T-helper 1 cell treated with Interleukin-12 subunit alpha and Interleukin-12 subunit beta and Interleukin-4 antibody, amounts not matched to agents 30 ng/mL and 1 ng/mL, for 36 hours (primary cell): ENCODE results near the gene HAND2. TPM values are rescaled to one million over a fixed set of nuclear protein-coding genes. Genes with fewer than 3 reads are reported as not detected.

ENCODE experiments used
- intact Hi-C: fragments of 100-400 bp; cut with micrococcal nuclease; formaldehyde crosslinking; loops from one replicate; pipeline ENCODE4 v1.15.1; 2024
- total RNA-seq: library from RNA; stranded (reverse); gene quantifications from 2 replicates; pipeline ENCODE4 v1.2.3, GENCODE V29; 2022

HAND2 gene
- total RNA-seq, 1 donor from 2014 or later: not detected

DNA sequence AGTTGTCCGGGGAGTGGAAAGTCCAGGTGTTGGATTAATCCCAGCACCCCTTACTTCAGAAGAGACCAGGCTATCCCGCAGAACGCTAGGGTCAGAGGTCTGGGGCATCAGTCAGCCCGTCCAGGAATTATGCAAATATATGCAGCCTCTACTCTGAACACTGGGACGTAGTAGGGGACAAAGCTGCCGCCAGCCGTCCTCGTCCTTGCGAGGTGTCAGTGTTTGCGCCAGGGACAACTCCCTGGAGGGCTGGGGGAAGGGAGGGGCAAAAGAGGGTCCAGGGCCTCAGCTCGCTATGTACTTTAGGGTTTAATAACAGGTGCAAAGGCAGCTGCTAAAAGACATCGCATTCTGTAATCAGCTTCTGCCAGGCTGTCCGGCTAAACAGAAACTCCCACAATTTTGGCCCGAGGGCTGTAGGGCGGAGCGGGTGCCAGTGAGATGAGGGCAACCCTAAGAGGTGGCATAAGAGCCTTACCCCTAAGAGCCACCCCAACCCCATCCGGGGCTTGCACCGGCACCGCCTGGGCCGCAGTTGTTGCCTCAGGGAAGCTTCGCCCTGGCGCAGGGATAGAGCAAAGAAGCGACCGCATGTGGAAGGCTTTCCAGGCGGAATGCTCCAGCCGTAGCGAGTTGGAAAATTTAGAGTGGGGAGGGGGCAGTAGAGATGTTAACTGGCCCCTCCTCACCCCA lies 8.4 kb downstream of the HAND2 start:
- intact Hi-C loops: no loop called here

DNA sequence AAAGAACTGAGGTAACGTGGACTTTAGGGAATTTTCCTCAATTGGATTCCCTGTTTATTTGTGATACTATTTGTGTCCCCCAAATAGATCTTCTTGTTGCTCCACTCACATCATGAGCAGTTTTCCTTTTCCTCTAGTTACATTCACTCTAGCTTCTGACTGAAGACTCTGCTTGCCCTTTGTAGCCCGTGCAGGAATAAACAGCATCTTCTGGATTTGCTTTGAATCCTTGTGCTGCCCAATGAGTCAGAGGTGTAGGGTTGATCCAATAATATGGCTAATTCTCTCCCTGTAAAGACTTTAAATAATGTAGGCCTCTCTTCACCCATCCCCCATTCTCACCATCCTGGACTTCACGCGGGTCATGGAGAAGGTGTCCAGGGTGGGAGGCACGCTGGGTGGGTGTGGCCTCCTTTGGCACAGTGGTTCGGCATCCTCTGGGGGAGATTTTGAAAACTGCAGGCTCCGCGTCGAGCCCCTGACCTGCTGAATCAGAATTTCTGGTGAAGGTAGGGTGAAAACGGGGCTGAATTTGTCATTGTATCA lies 9.0 kb downstream of the HAND2 start:
- intact Hi-C loops: loop anchor here (1.0 kb wide), 1 partner anchor 7 kb away; no protein-coding TSS in a partner anchor

DNA sequence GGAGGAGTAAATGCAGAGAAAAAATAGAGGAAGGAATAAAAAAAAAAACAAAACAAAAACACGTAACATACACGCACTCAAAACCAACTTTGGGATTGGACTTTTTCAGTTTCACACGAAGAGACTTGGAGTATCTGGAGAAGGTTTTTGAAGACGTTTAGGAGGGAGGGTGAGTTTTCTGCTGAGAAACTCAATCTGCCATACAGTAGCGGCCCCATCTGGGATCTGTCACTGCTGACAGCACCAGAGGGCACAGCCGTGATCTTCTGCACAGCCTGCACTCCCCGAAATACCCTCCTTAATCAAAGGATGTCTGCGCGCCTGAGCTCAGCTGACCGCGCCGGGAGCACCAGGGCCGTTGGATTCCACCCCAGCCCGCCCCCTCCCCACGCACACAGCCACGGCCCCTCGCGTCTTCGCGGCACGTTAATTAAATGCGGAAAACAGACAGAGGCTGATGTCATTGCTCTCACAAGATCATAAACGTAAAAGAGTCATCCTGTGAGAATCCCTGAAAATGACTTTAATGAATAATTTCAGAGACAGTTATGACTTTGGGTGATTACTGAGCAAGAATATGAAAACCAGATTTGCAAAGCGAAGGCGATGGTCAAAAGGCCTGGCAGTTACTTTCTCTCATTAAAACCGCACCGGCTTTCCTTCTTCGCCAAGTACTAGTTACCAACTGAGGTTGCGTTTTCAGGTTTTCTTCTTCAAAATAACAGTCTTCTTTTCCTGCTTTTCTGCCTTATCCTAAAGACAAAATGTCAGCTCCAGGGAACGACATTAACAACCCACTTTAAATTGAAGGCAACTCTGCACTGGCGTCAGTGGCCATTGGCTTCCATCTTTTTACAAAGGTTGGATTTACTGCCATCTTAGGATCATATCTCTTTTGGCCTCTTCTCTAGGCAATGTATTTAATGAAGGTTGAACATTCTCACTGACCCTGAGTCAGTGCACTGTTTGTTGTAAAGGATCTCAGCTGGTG lies 10.6 kb downstream of the HAND2 start:
- intact Hi-C loops: loop anchor here (1.0 to 2.0 kb wide), 3 partner anchors 9 to 19 kb away; no protein-coding TSS in a partner anchor

DNA sequence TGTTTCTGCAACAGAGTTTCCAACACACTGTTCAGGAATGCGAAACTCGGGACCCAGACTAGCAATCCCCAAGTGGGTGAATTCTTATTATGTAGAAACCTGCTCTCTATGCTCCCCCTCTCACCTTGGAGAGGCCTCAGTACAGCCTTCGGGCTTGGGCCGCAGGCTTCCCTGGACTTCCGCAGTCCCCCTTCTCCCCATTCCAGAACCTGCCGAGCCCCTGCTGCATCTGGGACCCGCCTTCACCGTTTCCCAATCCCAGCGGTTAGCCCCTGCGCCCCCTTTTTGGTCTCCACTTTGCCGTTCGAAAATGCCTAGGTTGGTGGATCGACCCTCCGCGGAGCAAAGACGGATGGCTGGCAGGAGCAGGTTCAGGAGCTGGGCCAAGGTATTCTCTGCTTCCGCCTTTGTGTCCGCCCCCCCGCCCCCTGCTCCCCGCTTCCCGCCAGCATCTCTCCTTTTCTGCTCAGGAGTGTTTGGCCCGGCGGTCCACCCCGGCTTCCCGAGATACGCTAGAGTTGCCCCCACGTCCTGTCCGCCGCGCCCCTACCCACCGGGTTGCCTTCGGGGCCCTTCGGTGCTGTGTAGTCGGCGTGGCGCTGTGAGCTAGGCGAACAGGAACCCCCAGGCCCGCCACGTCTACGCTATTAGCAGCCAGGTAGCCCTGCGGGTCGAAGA lies 11.5 kb downstream of the HAND2 start:
- intact Hi-C loops: loop anchor here (1.0 to 2.0 kb wide), 2 partner anchors 9 to 20 kb away; no protein-coding TSS in a partner anchor

DNA sequence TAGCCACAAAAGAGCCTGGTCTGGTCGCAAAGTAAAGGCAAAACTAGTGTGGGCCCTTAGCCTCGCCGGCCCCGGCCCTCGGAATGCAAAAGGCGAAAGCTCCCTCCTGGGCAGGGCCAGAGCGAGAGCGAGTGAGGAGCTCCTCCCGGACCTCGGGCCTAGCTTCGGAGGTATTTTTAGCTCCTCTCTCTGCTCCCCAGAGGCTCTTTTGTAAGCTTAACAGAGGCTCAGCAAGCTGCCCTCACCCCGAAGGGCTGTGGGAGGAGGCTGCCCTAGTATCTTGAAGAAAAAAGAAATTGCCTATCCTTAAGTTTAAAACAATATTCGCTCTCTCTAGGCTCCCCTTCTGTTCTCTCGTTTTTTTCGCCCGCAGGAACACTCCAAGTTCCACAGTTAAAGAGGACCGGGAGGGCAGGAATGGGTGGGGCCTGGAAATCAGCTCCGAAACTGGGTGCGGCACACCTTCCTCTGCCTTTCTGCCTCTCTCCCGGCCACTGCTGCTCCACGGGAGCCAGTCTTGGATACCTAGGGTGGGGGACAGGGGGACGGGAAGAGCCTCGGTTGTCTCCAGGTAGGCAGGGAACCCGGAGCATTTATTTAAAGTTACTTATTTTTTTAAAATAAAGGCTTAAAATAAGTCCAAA lies 12.1 kb downstream of the HAND2 start:
- intact Hi-C loops: loop anchor here (2.0 kb wide), 2 partner anchors 13 to 21 kb away; partner anchors contain the start of gene HAND2

DNA sequence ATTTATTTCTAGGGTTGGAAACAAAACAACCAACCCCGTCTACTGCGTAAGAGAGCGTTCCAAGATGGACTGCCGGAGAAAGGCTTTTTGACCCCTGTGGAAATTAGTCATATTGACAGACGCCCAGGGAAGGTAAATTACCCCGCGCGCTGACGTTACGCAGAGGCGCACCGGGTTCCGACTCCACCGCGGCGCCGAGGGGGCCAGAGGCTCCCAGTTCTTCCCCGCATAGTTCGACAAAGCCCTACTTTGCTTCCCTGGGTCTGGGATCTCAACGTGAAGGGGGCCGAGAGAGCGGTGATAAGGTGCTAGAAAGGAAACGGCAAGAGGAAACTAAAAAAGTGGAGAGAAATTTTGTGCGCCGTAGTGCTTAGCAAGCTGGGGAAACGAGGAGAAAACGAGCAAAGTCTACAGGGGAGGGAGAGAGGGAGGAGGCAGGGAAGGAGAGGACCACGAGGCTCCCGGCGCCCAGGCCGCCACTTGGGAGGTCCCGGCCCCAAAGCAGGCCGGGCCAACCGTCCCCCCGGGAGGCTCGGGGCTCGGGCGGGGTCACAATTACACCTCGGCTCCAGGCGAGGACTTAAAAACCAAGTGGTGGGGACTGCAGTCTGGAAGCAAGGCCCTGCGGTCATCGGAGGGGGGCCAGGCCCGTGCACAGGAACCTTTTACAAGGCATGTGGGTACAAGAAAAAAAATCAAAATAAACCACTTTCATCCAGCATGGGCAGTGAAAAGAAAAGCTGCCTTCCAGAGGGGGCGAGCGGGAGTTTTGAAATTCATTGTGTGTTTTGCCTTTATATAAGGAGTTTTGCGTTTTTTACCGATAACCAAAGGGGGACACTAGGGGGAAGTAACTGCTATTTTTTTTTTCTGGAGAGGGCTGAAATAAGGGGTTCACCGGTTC lies 13.2 kb downstream of the HAND2 start:
- intact Hi-C loops: loop anchor here (2.0 kb wide), 1 partner anchor 14 kb away; the partner anchor contains the start of gene HAND2

DNA sequence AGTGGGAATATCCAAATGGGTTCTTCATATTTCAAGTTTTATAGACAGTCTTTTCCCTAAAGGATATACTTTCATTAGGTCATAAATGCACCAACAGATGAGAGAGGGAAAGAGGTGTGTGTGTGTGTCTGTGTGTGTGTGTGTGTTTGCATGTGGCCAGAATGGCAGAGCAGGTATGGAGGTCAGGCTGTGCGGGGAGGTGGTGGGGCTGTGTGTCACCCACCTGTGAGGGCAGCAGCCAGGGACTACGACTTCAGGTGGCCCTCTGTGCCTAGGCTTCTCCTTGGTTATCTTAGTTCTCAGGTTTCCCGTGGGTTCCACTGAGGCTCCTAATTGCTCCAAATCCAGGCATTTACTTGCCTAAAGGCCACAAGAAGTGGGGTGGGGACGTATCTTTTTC lies 14.6 kb downstream of the HAND2 start:
- intact Hi-C loops: no loop called here

DNA sequence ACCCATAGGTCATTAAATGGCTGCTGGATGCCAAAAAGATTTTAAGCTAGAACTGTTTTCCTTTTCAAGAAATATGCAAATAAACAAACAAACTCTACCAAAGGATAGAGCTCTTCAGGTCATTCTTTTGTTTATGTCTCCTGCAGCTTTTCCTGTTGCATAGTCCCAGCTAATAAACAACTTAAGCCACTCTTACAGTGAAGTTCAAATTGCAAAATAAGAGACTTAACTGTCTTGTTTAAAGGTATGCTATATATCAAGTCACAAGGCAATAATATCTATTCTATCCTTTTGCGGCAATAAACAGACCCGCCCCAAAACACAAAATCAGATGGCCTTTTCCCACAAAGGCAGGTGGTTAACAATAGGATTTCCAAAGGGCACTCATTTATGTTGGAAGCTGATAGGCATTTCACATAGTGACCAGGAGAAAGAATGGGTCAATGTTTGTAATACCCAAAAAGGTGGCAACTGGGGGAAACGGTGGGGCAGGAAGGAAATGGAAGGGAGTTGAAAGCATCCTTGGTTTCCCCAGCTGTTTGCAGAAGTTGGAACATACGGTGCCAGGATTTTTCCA lies 15.3 kb downstream of the HAND2 start:
- intact Hi-C loops: no loop called here

DNA sequence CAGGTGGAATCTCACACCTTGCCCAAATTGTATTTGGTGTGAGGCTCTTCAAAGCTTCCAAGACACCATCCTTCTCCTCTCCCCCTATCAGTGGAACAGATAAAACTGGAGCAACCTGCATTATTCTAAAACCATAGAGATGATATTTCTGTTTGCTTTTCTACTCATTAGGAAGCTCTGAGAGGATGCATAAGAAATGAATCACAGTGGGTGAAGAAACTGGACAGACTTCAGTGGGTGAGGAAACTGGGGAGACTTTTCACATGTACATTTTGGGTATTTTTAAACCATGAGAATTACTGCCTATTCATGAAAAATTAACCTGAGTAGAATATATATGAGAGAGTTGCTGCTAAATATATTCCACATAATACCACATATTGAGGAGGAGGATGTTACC lies 16.4 kb downstream of the HAND2 start:
- intact Hi-C loops: no loop called here

DNA sequence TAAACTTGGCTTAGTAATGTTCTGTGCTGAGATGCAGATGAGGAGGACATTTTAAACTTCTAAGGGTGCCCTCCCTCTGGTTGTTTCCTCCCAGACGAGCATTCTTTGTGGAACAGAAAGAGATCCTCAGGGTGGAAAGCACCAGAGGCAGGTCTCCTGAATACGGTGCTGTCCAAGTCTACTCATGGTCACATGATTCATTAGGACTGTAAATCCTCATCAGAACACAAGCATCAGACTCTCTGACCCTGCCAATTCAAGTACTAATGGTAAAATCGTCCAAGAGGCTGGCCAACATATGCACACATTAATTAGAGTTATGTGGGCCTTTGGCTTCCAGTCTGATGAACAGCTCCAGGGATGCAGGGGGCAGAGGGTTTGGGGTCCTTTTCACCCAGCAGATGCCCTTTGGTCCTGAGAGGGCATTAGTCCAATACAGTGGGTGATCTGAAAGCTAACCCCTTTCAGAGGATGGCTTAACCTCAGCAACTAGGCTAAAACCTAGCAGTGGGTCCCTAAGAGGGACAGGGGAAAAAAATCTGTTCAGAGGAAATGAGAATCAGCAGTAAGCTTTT lies 18.2 kb downstream of the HAND2 start:
- intact Hi-C loops: no loop called here

DNA sequence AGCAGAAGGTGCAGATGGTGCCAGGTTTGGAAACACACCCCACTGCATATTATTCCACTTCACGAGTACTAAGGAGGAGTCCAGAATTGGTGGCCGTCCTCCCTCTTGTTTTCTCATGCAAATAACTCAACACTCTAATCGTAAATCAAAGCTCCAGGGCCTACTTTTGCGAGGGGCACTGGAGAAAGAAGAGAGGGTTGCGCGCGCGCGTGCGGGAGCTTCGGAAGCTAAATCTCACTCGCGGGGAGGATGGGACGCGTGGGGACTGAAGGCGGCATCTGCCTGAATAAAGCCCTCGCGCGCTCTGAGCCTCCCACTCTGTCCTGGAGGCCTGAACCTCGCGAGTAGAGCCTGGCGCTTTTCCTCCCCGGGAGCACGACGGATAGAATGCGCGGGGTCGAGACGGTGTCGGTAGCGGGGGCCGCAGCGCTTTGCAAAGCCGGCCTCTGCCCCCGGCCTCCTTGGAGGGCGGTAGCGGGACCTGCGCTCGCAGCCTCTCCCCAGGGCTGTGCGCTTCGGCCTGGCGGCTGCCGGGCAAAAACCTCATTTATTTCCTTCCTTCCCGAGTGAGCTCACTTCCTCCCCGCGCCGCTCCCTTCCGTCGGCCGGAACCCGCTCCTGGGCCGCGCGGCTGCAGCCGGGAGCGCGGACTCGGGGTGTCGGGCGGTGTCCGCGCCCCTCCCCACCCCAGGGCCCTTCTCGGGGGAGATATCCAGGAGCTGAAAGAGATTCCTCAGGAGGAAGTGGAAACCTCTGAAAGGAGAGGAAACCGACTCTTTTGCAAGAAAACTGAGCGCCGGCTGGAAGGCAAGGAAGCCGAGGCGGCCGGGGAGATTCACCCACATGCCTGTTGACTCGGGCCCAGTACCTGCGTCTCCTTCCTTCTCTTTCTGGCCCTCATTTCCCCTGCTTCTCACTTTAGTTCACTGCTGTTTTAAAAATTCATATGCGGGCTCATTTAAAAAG lies 20.7 kb downstream of the HAND2 start:
- intact Hi-C loops: loop anchor here (1.0 to 5.0 kb wide), 2 partner anchors 10 to 708 kb away; no protein-coding TSS in a partner anchor

DNA sequence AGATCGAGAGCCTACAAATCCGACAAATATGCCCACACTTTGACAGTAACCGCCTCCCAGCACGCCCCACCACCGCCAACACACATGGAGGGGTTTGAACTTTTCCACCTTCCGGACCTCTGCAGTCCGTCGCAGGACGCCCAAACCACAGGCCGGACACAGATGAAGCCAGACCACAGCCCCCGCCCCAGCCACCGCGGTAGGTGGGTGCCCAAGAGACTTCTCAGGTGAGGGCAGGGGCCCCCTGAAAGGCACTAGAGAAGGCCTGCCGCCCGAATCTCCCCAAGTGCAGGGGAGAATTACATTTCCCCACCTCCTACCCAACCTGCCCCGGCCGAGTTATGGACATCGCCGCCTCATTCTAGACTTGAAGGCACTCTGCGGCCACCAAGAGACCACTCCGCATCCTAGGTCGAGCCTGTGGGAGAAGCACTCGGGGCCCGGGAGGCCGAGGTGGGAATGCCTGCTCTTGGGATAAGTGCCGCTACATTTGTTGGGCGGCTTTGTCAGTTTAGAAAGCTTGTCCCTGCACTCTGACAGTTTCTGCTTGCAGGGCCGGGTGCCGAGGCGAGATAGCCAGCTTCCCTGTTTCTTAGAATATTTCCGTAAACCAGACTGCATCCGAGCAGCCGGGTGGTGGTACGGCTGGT lies 21.5 kb downstream of the HAND2 start:
- intact Hi-C loops: loop anchor here (1.0 to 5.0 kb wide), 2 partner anchors 11 to 709 kb away; no protein-coding TSS in a partner anchor

DNA sequence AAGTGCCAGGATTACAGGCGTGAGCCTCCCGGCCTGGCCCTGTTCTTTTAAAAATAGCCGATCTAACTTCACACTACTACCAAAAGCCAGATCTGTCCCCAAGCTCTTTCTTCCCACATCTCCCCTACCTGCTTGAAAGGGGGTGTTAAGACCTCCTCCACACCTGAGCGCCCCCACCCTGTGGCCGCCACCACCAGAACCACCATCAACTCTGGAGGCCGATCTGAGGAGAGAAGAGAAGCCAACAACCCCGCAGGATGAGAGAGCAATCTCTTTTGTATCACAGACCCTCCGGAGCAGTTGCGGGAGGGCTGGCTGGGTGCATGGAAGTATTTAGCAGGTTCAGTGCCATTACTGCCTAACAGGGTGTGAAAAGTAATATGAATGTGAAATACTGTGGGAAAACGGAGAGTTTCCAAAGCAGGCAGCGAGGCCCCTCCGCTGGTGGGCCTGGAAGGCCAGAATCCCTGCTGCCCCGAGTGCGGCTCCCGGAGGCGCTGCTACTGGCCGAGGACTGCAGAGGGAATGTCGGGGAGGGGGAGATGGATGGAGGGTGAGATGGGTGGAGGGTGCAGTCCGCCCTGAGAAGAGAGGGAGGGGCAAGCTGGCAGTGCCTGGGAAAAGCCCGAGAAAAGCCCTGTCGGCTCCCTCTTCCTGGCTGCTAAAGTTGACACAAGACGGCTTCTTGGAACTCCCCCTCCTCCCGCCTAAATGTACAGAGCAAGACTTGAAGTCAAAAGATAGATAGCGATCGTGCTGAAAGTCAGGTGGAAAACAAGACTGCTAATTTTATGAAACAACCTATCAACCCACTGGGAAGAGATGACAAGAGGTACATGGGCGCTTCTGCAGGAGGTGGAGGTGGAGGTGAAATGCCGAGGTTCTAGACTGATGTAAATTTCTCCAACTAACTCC lies 22.3 kb downstream of the HAND2 start:
- intact Hi-C loops: loop anchor here (2.0 to 5.0 kb wide), 2 partner anchors 21 to 710 kb away; no protein-coding TSS in a partner anchor

DNA sequence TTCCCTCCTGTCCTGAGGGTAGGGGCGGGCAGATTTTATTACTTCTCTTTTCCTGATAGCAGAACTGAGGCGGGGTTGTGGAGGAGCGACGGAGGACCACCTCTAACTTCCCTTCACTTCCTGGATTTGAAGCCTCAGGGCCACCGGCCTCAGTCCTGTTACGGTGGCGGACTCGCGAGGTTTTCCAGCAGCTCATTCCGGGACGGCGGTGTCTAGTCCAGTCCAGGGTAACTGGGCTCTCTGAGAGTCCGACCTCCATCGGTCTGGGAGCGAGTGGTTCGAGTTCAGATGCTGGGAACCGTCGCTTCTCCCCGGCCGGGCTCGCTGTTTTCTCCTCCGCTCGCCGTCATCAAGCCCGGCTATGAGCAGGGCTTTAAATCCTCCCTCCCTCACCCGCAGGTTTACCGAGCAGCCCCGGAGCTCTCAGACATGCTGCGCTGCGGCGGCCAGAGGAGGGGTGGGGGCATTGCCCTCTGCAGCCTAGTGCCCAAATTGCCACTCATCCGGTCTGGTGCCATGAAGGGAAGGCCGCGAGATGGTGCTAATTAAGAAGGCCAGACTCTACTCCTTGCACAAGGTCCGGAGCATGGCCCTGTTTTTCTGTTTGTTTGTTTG lies 23.3 kb downstream of the HAND2 start:
- intact Hi-C loops: loop anchor here (1.0 to 5.0 kb wide), 8 partner anchors 22 to 813 kb away; no protein-coding TSS in a partner anchor

DNA sequence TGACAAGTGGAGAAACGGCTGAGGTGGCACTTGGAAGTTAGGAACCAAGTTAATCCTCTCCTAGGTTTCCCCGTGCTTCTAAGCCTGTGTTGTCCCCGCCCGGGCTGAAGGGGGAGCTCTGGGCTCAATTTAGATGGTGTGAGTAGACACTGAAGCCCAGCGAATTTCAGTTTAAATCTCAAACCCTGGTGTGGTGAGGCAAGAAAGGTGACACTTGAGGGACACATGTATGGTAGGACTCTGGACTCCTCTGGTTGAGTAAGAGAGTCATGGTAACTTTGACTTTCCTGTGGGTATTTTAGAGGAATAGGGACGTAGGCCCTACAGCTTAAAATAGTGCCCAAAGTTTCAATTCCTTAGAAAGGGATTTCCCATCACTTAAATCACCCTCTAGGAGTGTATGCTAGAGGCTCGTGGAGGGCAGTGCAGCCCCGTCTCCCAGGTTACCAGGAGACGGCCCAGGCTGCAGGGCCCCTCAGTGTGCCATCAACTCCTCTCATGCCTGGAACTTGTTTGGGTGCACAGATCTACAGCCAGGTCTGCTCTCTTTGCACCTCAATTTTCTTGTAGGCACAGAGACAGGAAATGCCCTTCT lies 24.0 kb downstream of the HAND2 start:
- intact Hi-C loops: loop anchor here (1.0 to 5.0 kb wide), 8 partner anchors 23 to 813 kb away; no protein-coding TSS in a partner anchor
